GM18505 (cell line): ENCODE measurements around the gene OLIG2.

Experiments
- ATAC-seq: cut with Tn5 transposase; IDR thresholded peaks from one replicate; pipeline ENCODE4 v1.9.1; 2021; ENCODE audit not compliant: unreplicated experiment
- POLR2A ChIP-seq: IDR thresholded peaks from 4 replicates; pipeline ENCODE4 v1.6.1; 2011; ENCODE audit warnings: borderline replicate concordance; ENCODE audit not compliant: insufficient read depth, insufficient read length; ENCODE audit errors: extremely low read depth

The OLIG2 gene

DNA sequence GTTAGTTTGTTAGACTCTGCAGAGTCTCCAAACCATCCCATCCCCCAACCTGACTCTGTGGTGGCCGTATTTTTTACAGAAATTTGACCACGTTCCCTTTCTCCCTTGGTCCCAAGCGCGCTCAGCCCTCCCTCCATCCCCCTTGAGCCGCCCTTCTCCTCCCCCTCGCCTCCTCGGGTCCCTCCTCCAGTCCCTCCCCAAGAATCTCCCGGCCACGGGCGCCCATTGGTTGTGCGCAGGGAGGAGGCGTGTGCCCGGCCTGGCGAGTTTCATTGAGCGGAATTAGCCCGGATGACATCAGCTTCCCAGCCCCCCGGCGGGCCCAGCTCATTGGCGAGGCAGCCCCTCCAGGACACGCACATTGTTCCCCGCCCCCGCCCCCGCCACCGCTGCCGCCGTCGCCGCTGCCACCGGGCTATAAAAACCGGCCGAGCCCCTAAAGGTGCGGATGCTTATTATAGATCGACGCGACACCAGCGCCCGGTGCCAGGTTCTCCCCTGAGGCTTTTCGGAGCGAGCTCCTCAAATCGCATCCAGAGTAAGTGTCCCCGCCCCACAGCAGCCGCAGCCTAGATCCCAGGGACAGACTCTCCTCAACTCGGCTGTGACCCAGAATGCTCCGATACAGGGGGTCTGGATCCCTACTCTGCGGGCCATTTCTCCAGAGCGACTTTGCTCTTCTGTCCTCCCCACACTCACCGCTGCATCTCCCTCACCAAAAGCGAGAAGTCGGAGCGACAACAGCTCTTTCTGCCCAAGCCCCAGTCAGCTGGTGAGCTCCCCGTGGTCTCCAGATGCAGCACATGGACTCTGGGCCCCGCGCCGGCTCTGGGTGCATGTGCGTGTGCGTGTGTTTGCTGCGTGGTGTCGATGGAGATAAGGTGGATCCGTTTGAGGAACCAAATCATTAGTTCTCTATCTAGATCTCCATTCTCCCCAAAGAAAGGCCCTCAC is at the start of gene OLIG2:
Gene OLIG2, plus strand, starts transcription at position 447 of the 954 bp plus-strand sequence. CDS start 928 bp downstream, outside the sequence.
- no peak for ATAC-seq
- TF ChIP-seq POLR2A = no peak

DNA sequence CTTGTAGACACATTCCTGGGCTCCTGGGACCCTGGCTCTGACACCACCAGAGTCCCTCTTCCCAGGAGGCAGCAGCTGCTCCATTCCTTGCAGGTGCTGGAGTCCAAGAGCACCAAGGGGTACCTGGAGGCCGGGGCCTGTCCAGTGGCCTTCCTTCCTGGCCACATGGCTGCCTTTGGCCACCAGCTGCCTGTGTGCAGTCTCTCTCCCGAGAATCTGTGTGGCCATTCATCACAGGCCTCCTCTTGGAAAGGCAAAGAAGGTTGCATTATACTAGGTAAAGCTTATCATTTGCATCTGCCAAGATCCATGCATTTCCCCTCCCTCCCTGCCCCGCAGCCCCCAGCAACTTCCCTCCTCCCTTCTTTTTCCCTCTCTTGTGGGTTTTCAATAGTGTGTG is 48.9 kb upstream of the OLIG2 start:
- TF ChIP-seq POLR2A = no peak
- no peak for ATAC-seq

DNA sequence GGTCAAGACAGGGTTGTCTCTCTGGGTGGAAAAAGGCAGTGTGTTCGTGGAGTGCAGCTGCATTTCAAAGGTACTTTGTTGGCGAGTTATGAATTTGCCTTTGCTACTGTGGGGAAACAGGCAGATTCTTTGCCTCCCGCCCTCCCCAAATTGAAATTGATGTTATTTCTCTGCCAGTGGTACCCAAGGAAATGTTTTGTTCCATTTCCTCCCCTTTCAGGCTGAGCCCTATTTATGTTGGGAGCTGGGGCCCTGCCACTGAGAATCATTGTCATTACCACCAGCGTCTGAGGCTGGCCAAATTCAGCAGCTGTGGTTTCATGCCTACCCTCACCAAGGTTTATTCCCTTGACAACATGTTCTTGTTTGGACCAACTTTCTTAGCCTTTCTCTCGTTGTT is 48.5 kb upstream of the OLIG2 start:
- TF ChIP-seq POLR2A = no peak
- no peak for ATAC-seq

DNA sequence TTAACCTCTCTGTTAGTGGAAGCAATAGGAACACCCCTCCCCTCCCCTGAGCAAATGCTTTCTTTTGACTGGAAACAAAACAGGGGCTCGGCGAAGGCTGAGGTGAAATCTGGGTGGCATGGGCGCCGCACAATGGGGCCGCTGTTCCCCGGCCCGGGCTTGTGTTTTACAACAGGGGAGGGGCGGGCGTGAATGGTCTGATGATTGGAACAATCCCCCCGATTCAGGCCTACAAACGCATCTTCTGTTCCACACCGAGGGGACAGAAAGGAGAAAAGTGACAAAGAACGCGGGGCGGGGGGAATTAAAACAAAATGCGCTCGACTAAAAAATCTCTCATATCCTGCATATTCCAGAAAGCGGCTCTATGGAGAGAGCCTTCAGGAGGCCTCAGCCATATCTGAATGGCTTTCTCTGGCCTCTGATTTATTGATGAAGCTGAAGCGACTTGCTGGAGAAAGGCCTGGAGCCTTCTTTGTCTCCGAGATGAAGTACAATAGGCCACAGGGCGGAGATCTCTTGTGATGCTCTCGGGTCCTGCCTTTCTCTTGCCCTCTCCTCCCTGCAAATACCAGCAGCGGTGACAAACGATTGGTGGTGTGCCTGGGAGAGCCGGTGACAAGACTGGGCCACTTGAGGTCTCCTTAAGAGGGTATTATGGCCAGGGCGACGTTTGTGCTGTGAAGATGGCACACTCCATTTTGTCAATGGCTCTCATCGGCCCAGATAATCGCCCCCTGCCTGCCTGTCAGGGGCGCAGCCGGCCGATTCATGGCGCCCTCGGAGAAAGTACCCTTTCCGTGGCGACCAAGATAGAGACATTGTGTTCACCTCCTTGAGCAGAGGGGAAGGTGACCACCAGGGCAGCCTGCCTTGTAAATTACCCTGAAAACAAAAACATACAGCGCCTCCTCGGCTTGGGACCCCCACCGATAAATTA is 47.1 kb upstream of the OLIG2 start:
- TF ChIP-seq POLR2A = no peak
- no peak for ATAC-seq

DNA sequence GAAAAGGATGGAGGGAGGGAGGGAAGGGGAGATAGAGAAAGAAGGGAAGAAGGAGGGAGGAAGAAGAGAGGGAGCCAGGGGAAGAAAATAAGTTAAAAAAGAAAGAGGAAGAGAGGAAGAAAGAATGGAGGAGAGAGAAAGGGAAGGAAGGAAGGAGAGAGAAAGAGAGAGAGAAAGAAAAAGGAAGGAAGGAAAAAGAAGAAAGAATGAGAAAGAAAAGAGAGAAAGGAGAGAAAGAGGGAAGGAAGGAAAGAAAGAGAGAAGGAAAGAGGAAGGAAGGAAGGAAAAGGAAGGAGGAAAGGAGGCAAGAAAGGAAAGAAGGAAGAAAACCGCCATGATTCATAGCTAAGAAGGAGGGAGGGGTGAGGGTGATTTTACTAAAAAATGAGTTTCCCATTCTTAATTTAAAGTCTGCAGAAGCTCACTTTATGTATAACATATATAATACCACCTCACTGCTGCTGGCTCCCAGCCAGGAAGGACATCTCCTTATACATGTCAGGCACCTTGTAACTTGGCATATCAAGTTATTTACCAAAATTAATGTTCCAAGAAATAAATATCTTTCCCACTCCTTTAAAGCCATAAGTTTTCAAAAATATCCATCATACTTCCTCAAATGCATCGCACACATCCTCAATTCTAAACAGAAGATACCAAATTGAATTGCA is 46.0 kb upstream of the OLIG2 start:
- ATAC-seq = no peak
- no peak for TF ChIP-seq POLR2A

DNA sequence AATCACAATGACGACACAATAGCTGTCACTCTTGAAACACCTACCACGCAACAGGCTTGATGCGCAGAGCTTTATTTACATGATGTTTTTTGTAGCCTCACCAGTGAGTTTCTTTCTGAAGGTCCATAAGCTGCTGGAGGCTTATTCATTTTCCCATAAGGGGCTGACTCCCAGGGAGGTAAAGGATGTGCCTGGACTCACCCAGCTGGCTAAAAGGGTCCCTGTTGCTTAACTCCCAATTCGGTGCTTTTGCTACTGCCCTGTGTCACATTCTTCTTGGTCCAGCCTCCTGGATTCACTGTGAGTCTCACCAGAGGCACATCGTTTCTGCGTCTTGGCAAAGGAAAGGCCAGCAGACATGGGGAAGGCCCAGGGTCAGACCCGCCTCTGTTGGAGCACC is 44.6 kb upstream of the OLIG2 start:
- TF ChIP-seq POLR2A = no peak
- no peak for ATAC-seq

DNA sequence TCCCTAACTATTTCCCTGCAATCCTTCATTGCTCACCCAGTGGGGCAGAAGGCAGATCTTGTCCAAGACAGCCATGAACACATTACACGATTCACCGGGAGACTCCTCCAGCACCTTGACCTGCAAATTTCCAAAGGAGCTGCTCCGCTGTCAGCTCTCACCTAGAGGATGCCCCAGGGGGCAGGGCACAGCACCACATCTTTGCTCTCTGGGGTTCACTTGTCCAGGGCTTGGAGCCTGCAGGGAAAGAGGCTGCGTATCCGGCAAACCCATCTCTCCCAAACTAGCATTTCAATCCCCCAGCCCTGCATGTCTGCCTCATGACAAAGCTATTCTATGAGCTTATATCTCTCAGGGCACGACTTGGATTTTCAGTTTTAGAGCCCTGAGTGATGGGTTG is 35.1 kb upstream of the OLIG2 start:
- no peak for ATAC-seq
- no peak for TF ChIP-seq POLR2A

DNA sequence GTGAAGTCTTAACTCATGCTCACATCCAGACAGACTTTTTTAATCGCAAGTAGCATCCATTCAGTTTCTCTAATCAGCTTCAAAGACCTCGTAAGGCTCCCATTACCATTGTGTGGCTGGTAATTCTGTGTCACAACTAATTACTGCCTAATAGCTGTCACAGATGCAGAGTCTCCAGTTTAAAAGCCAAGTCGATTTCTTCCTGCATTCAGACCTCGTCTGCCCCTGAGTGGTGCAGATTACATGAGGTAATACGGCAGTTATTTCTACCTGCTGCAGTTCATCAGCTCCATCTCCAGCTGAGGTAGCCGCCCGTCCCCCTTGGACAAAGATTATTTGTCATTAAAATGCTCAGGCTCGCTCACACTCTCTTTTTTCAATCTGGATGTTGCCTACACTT is 34.4 kb upstream of the OLIG2 start:
- TF ChIP-seq POLR2A = no peak
- no peak for ATAC-seq

DNA sequence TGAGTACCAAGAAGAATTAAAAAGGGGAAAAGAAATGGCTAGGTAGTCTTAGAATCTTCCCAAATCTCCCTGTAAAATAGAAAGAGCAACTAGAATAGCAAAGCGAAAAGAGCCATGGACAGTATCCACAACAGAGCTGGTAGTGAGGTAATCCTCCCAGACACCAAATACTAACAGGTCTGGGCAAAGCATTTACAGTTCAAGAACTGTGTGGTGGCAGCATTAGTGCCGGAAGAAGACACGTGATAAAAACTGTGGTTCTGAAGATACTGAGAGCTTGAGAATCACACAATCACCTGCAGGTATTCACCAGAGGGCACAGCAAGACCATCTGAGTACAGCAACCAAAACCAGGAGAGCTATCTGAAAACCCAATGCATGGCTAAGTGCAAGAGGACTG is 31.8 kb upstream of the OLIG2 start:
- no peak for ATAC-seq
- TF ChIP-seq POLR2A = no peak

DNA sequence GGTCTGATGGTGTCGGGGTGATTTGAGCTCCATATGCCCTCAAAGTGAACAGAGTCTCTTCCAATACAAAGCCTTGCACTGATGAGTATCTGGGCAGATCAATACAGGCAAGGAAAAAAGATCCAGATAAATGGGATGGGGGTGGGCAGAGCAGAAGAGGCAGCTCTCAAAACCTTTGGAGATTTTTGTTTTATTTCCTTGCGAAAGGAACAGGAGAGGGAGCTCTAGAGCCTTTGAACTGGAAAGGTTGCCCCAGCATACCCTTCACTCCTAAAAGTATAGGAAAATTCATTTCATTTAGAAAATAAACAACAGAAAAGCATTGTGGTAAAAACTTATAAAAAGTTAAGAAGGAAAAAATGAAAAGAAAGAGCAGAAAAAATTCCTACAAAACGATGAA is 31.4 kb upstream of the OLIG2 start:
- TF ChIP-seq POLR2A = no peak

DNA sequence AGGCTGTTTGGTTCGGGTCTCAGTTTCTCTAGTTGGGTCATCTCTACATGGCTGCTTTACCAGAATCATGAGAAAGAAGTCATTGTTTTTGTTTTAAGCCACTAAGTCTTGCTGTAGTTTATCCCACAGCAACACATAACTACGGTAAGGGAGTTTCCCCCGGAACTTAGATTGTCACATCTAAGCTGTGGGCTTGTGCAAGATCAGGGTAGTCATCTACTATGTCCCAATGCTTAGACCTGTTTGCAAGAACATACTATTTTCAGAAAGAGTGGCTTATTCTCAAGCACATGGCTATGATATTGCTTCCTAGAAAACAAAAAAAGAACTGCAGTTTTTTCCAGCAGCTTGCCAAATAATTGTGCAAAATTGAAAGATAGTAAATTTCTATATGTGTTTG is 18.0 kb upstream of the OLIG2 start:
- no peak for ATAC-seq
- TF ChIP-seq POLR2A = no peak

More for the DNA sequence above, 31.4 kb upstream of the OLIG2 start:
- no peak for ATAC-seq

DNA sequence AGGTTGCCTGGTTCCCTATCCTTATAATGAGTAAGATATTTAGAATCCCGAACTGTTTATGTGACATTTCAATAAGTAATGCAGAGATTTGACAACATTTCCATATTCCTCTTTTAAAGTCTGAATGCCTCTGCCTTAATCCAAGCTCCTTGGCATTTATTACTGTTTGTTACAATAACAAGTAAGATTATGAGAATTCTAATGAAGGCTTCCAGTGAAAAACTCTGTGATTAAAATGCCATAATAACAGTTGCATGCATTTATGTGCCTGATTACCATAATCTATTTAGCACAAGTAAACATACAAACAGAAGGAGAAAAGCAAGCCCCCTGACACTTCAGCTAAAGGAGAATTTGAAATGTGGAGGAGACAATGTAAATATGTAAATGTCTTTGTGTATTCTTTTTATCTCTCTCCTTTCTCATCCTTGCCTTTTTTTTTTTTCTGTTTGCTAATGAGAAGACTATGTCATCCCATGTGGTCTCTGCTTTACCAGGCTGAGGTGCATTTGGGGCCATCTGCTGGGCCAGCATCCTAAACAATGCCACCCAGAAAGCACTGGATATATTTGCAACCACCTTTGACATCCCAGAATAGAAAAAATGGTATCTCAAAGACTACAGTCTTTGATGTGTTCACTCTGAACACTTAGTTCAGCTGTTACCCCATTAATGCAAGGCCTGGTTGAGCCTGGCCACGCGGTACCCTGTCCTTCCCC is 17.2 kb upstream of the OLIG2 start:
- TF ChIP-seq POLR2A = no peak
- no peak for ATAC-seq
